CD1c-positive myeloid dendritic cell (primary cell): ENCODE measurements around the gene ATOX1.
"Not testable (repeated sequence)": the region's sequence is repeated elsewhere in the genome, so short reads cannot be mapped to it uniquely, and the experiment has no call there.

Experiments used
- DNase-seq: peaks from one replicate; pipeline ENCODE4 v3.0.0-alpha.2; 2016; ENCODE audit errors: extremely low spot score

The ATOX1 gene

DNA sequence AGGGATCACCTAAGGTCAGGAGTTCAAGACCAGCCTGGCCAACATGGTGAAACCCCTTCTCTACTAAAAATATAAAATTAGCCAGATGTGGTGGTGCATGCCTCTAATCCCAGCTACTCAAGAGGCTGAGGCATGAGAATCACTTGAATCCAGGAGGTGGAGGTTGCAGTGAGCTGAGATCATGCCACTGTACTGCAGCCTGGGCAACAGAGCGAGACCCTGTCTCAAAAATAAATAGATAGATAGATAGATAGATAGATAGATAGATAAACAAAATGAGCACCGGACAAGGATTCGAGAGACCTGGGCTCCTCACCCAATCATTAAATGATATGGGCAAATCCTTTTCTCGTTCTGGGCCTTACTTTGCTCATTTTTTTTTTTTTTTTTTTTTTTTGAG lies 60.4 kb downstream of the ATOX1 start:
- DNase-seq: not testable (repeated sequence)

DNA sequence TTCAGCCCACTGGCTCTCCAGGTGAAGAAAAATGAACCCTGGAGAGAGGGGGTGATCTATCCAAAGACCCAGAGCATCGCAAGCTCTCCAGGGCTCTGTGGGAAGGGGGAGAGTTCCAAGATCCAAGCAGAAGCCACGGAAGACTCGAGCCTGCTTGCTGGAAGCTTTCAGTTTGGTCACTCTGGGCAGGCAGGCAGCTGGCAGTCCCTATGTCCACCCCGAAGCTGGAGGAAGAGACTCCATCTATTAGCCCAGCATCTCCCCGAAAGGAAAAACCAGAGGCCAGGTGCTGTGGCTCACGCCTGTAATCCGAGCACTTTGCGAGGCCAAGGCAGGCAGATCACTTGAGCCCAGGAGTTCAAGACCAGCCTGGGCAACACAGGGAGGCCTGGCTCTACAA lies 61.0 kb downstream of the ATOX1 start:
- no peak for DNase-seq

GRCh38 chr5:151696470-151697061 lies 61.9 kb downstream of the ATOX1 start:
- DNase-seq: no peak

DNA sequence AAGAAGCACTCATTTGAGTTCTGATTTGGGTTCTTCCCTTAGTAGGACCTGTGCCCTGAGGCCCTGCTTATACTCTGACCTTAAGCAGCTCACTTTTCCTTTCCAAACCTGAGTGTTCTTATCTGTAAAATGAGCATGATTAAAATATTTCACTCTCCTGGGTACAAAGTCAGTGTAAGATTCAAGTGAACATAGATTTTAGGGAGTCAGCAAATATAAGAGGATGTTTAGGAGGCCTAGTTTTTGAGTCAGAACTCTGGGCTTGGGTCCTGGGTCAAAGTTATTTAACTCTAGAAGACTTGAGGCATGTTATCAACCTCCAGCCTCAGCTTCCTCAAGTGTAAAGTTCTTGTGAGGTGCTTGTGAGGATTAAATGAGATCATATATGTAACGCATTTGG lies 63.0 kb downstream of the ATOX1 start:
- no peak for DNase-seq

DNA sequence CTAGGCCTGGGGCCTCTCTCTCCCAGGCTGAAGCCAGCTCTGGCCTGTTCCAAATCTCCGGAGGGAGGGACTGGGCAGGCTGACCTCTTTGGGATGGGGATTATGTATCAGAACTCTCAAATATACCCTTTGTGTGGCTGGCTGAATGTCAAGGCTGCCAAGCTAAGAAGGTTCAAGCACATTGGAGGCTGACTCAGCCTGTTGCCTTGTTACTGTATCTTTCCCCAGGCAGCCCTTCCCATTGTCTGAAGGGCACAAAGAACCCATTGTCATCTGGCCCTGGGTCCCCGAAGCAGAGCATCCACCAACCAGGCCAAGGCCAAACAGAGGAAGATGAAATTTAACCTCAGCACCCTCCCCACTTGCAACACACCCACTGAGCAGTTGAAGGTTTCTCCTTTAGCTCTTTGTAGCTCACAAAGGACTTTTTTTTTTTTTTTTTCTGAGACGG lies 64.4 kb downstream of the ATOX1 start:
- no peak for DNase-seq
